ENCODE results near the gene RLF.
"Not testable (repeated sequence)": the region's sequence is repeated elsewhere in the genome, so short reads cannot be mapped to it uniquely, and the experiment has no call there.

The RLF gene

GRCh38 chr1:40162753-40163441, 1.7 kb downstream of the RLF start:
- no peak for DNase-seq (ENCODE audit: low spot score)

- no peak for DNase-seq (ENCODE audit: low spot score)
Observed at GRCh38 chr1:40167317-40167716, 6.1 kb downstream of the RLF start.

- DNase-seq (ENCODE audit: low spot score), result no peak
Observed at GRCh38 chr1:40171036-40171435, 9.8 kb downstream of the RLF start.

GRCh38 chr1:40174788-40175187, 13.6 kb downstream of the RLF start:
- DNase-seq (ENCODE audit: low spot score), result no peak

- DNase-seq (ENCODE audit: low spot score), result not testable (repeated sequence)
Observed at GRCh38 chr1:40176989-40177388, 15.8 kb downstream of the RLF start.

- DNase-seq (ENCODE audit: low spot score), result no peak
Observed at GRCh38 chr1:40178200-40178599, 17.0 kb downstream of the RLF start.

GRCh38 chr1:40179496-40180089, 18.4 kb downstream of the RLF start:
- DNase-seq (ENCODE audit: low spot score), result no peak

GRCh38 chr1:40183055-40183710, 22.0 kb downstream of the RLF start:
- DNase-seq (ENCODE audit: low spot score), result no peak

GRCh38 chr1:40184193-40184592, 23.0 kb downstream of the RLF start:
- DNase-seq (ENCODE audit: low spot score), result no peak

GRCh38 chr1:40185951-40186864, 25.0 kb downstream of the RLF start:
- no peak for DNase-seq (ENCODE audit: low spot score)

GRCh38 chr1:40187399-40187798, 26.2 kb downstream of the RLF start:
- no peak for DNase-seq (ENCODE audit: low spot score)

- not testable (repeated sequence) for DNase-seq (ENCODE audit: low spot score)
Observed at GRCh38 chr1:40194639-40195038, 33.5 kb downstream of the RLF start.

- DNase-seq (ENCODE audit: low spot score), result no peak
Observed at GRCh38 chr1:40197656-40198055, 36.5 kb downstream of the RLF start.

GRCh38 chr1:40199126-40199525, 37.9 kb downstream of the RLF start:
- no peak for DNase-seq (ENCODE audit: low spot score)

- DNase-seq (ENCODE audit: low spot score), result no peak
Observed at GRCh38 chr1:40204856-40205255, 43.7 kb downstream of the RLF start.

GRCh38 chr1:40210511-40211204, 49.5 kb downstream of the RLF start:
- no peak for DNase-seq (ENCODE audit: low spot score)

GRCh38 chr1:40218333-40218732, 57.1 kb downstream of the RLF start:
- DNase-seq (ENCODE audit: low spot score), result no peak

GRCh38 chr1:40221471-40221905, 60.3 kb downstream of the RLF start:
- DNase-seq (ENCODE audit: low spot score), result not testable (repeated sequence)

GRCh38 chr1:40221977-40222772, 61.0 kb downstream of the RLF start:
- DNase-seq (ENCODE audit: low spot score), result no peak

GRCh38 chr1:40224040-40224439, 62.9 kb downstream of the RLF start:
- no peak for DNase-seq (ENCODE audit: low spot score)

- DNase-seq (ENCODE audit: low spot score), result no peak
Observed at GRCh38 chr1:40226192-40226591, 65.0 kb downstream of the RLF start.

Data from HuH-7.5 (cell line).